AG09319 (cell line): ENCODE results near the gene DNLZ.
A peak's percentile ranks its signal among the peaks of the same experiment; 100 is the strongest.

Source experiments
- DNase-seq: peaks from one replicate; pipeline ENCODE4 v3.0.0-alpha.2; 2010; ENCODE audit warnings: low read depth; ENCODE audit errors: extremely low read depth
- TF ChIP-seq, protein P1 (sequence below): IDR thresholded peaks from 2 replicates; pipeline ENCODE4 v1.5.1; 2011; ENCODE audit warnings: low read depth, mild to moderate bottlenecking, inconsistent platforms, low read length, moderate library complexity

The DNLZ gene

GRCh38 chr9:136327304-136327974, 36.1 kb downstream of the DNLZ start, which contains the start of gene GPSM1:
Gene GPSM1, plus strand, starts transcription at chr9:136327539. Its CDS starts 157 bp downstream, at chr9:136327696.
- TF ChIP-seq, protein P1, sequence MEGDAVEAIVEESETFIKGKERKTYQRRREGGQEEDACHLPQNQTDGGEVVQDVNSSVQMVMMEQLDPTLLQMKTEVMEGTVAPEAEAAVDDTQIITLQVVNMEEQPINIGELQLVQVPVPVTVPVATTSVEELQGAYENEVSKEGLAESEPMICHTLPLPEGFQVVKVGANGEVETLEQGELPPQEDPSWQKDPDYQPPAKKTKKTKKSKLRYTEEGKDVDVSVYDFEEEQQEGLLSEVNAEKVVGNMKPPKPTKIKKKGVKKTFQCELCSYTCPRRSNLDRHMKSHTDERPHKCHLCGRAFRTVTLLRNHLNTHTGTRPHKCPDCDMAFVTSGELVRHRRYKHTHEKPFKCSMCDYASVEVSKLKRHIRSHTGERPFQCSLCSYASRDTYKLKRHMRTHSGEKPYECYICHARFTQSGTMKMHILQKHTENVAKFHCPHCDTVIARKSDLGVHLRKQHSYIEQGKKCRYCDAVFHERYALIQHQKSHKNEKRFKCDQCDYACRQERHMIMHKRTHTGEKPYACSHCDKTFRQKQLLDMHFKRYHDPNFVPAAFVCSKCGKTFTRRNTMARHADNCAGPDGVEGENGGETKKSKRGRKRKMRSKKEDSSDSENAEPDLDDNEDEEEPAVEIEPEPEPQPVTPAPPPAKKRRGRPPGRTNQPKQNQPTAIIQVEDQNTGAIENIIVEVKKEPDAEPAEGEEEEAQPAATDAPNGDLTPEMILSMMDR, result no peak
- no peak for DNase-seq

DNA sequence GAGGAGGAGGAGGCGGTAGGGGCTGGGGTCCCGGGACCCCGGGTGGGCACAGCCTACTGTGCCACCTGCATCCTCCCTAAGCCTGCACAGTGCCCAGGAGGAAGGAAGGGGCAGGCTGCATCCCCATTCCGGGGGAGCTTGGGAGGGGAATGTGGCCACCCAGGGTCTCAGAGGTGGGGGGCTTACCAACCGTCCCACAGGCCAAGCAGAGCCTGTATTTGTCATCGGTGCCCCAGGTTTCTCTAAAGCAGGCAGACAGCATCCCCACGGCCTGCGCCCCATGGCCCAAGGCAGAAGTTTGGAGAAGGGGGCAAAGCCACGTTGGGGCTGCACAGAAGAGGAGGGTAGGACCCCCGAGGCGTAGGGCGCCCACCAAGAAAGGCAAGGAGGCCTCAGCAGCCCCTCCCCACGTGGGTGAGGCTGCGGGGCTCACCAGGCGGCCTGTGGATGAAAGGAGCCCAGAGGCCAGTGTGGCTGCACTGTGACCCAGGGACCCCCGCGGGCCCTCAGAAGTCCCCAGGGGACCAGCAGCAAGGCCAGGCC, 36.7 kb downstream of the DNLZ start:
- TF ChIP-seq, protein P1, result no peak
- DNase-seq, result no peak

DNA sequence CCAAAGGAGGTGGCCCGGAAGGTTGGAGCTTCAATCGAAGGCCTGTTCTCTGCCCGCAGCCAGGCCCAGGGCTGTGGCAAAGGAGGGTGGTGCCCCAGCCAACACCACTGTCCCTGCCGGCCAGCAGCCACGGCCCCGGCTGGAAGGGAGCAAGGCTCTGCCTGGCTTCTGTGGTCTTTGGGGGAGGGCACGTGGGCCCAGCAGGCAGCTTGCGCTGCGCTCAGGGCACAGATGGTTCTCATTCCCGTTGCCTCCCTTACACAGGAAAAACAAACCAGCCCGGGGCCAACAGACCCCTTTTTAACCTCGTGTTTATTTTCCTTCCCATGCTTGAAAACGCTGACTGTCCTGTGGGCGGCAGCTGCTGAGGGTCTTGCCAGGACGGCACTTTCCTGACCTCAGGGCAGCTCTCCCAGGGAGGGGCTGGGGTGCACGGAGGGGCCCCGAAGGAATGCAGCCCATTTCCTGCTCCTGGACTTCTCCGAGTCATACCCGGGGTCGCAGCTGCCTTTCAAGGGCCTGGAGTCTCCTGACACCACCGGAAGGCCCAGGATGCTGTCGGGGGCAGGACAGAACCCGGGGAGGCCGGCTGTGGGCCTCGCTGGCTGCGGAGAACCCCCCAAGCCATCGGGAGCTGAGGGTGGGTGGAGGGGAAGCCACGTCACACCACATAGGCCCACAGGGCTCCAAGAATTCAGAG, 37.3 kb downstream of the DNLZ start:
- peak; percentile 87 for DNase-seq
- TF ChIP-seq, protein P1, result no peak

DNA sequence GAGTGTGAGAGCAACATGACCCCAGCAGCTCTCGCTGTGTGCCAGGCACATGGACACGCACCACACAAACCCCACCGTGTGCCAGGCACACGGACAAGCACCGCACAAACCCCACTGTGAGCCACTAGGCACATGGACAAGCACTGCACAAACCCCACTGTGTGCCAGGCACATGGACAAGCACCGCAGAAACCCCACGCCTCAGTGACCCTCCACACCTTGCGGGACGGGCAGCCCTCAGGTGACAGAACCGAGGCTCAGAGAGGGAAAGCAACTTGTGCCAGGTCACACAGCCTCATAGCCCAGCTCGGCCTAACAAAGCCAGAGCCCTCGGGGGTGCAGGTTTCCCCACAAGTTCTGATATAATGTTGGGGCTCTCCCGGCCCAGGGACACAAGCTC, 38.2 kb downstream of the DNLZ start:
- no peak for DNase-seq
- TF ChIP-seq, protein P1, result no peak

GRCh38 chr9:136324501-136325300, 38.8 kb downstream of the DNLZ start:
- DNase-seq, result no peak

GRCh38 chr9:136323371-136323789, 40.2 kb downstream of the DNLZ start:
- TF ChIP-seq, protein P1, result no peak
- no peak for DNase-seq

More at GRCh38 chr9:136324501-136325300, 38.8 kb downstream of the DNLZ start:
- TF ChIP-seq, protein P1, result no peak; the same call in 1 of the 2 replicates
